Panc1 (cell line): ENCODE data around the gene SMCR8. TPM values are rescaled to one million over a fixed set of nuclear protein-coding genes. Genes with fewer than 3 reads are reported as not detected.
A peak's percentile ranks its signal among the peaks of the same experiment; 100 is the strongest.

Source experiments
- ATAC-seq: fragments of 200-7000 bp; cut with Tn5 transposase; 2 replicates; pipeline ENCODE4 v1.9.1; 2020; ENCODE audit warnings: mild to moderate bottlenecking, moderate library complexity
- BruUV-seq: library from RNA; stranded (reverse); fragments of 400-500 nt; replicated peaks from 2 replicates; lab custom pipeline; 2021; lab: Mats Ljungman, UMichigan
- CTCF ChIA-PET: fragments of 300-600 bp; sonication (Branson Sonifier 250); formaldehyde crosslinking; loops from one replicate; lab custom pipeline; 2022; ENCODE audit warnings: antibody characterized with exemption; lab: Charles Lee
- POLR2A ChIA-PET: fragments of 300-600 bp; sonication (Branson Sonifier 250); formaldehyde crosslinking; loops from one replicate; lab custom pipeline; 2022; ENCODE audit warnings: antibody characterized with exemption; lab: Charles Lee
- DNase-seq: peaks from one replicate; pipeline ENCODE4 v3.0.0-alpha.2; 2010; ENCODE audit warnings: low read depth, low spot score
- H3K27ac ChIP-seq: 2 replicates; pipeline ENCODE4 v1.5.1; 2011; ENCODE audit warnings: mild to moderate bottlenecking, low read length, inconsistent platforms
- H3K27me3 ChIP-seq: fragments of 200-500 bp; sonication (Bioruptor generic); 2 replicates; pipeline ENCODE4 v1.6.0; 2014; ENCODE audit warnings: low read length, inconsistent platforms; ENCODE audit not compliant: control insufficient read depth, insufficient read depth
- H3K36me3 ChIP-seq: fragments of 200-500 bp; sonication (Bioruptor generic); 2 replicates; pipeline ENCODE4 v1.5.1; 2014; ENCODE audit warnings: inconsistent platforms, mild to moderate bottlenecking, low read length, moderate library complexity; ENCODE audit not compliant: control insufficient read depth, insufficient read depth
- H3K4me1 ChIP-seq: 2 replicates; pipeline ENCODE4 v1.5.1; 2011; ENCODE audit warnings: inconsistent platforms, mild to moderate bottlenecking, low read length, moderate library complexity; ENCODE audit not compliant: control insufficient read depth, insufficient read depth
- H3K4me3 ChIP-seq, 2 experiments: 2 replicates each; pipeline ENCODE4 v1.5.1; 2011 to 2012; ENCODE audit warnings: low read depth in 2 of 2, low read length in 2 of 2, mild to moderate bottlenecking in 2 of 2, inconsistent platforms in 1 of 2, moderate library complexity in 1 of 2
- H3K9me3 ChIP-seq: fragments of 200-500 bp; sonication (Bioruptor generic); 2 replicates; pipeline ENCODE4 v1.5.1; 2014; ENCODE audit warnings: low read depth, mild to moderate bottlenecking, inconsistent platforms, low read length, moderate library complexity; ENCODE audit not compliant: control insufficient read depth, insufficient read depth
- CTCF ChIP-seq: fragments of 450-650 bp; IDR thresholded peaks from 2 replicates; pipeline ENCODE4 v1.5.1; 2017; ENCODE audit warnings: mild to moderate bottlenecking
- POLR2AphosphoS5 ChIP-seq: IDR thresholded peaks from 2 replicates; pipeline ENCODE4 v1.6.1; 2012; ENCODE audit warnings: mild to moderate bottlenecking, low read depth, low read length, moderate library complexity
- REST ChIP-seq, 2 experiments: IDR thresholded peaks; 2 replicates each; pipeline ENCODE4 v1.6.1; 2011 to 2012; ENCODE audit warnings: low read depth in 2 of 2, control low read depth in 1 of 2, low read length in 1 of 2, mild to moderate bottlenecking in 1 of 2, moderate library complexity in 1 of 2; ENCODE audit not compliant: insufficient read depth in 1 of 2
- SIN3A ChIP-seq: IDR thresholded peaks from 2 replicates; pipeline ENCODE4 v1.6.1; 2012; ENCODE audit warnings: low read depth, mild to moderate bottlenecking, low read length, moderate library complexity, borderline replicate concordance; ENCODE audit not compliant: insufficient read depth
- TCF7L2 ChIP-seq: IDR thresholded peaks from 2 replicates; pipeline ENCODE4 v1.6.1; 2011; ENCODE audit warnings: mild to moderate bottlenecking, low read depth, low read length, inconsistent platforms
- in situ Hi-C: cut with HindIII; loops from 2 replicates; pipeline ENCODE4 v1.10.0; 2016; ENCODE audit warnings: low sequenced_read_pairs, low pct_unique_long_range_greater_than_20kb
- intact Hi-C: fragments of 100-400 bp; cut with micrococcal nuclease; formaldehyde crosslinking; loops from one replicate; pipeline ENCODE4 v1.10.0; 2022; ENCODE audit not compliant: unreplicated experiment
- total RNA-seq: library from RNA; stranded (reverse); gene quantifications from one replicate; pipeline ENCODE4 v1.2.1, GENCODE V29; 2021; ENCODE audit not compliant: unreplicated experiment

The SMCR8 gene
- total RNA-seq, 1 experiment from 2014 or later = 24.9 TPM

GRCh38 chr17:18315961-18316360 lies 868 bp downstream of the SMCR8 start:
- CTCF ChIA-PET = no interaction called here
- TF ChIP-seq CTCF (no peak), SIN3A (no peak), REST (IDR thresholded peaks at IDR 0.05; ENCODE audit: insufficient read depth in 1 of 2, low read depth in 2 of 2, low read length in 1 of 2) (no peak), TCF7L2 (no peak), POLR2AphosphoS5 (no peak)
- Histone ChIP-seq H3K27me3 (no peaks in the 10 kb centered on the region), H3K4me1 (peaks cover 23% of the 10 kb centered on the region), H3K36me3 (peaks cover 2% of the 10 kb centered on the region), H3K4me3 (peak overlapping the region; percentile 74 to 96), H3K9me3 (no peaks in the 10 kb centered on the region), H3K27ac (peak overlapping the region; percentile 85)
- intact Hi-C loops = no loop called here
- DNase-seq (no peak), ATAC-seq (no peak)
- POLR2A ChIA-PET = no interaction called here
- in situ Hi-C loops = no loop called here
- BruUV-seq = no TSS peak

- intact Hi-C loops = no loop called here
- TF ChIP-seq SIN3A = no peak
- TF ChIP-seq REST (IDR thresholded peaks at IDR 0.05; ENCODE audit: insufficient read depth in 1 of 2, low read depth in 2 of 2, low read length in 1 of 2) = no peak
- TF ChIP-seq TCF7L2 = no peak
- TF ChIP-seq CTCF = no peak
- TF ChIP-seq POLR2AphosphoS5 = no peak
- Histone ChIP-seq H3K27ac (no peak overlapping the region), H3K4me1 (peaks cover 23% of the 10 kb centered on the region), H3K4me3 (peak overlapping the region; percentile 27 to 54), H3K9me3 (no peaks in the 10 kb centered on the region), H3K27me3 (no peaks in the 10 kb centered on the region), H3K36me3 (peaks cover 2% of the 10 kb centered on the region; the same call in 1 of the 2 replicates)
- POLR2A ChIA-PET = no interaction called here
- ATAC-seq (no peak), DNase-seq (no peak)
- in situ Hi-C loops = no loop called here
- CTCF ChIA-PET = no interaction called here
- no TSS peak for BruUV-seq
Measured at GRCh38 chr17:18318117-18318516, 3.0 kb downstream of the SMCR8 start.
